GM10266 (cell line): Measurements from ENCODE around the gene PF4V1.

ENCODE experiments used
- DNase-seq: peaks from one replicate; pipeline ENCODE4 v3.0.0; 2012; ENCODE audit errors: extremely low spot score
- CTCF ChIP-seq: IDR thresholded peaks from 2 replicates; pipeline ENCODE4 v1.5.1; 2012; ENCODE audit warnings: mild to moderate bottlenecking, low read depth; ENCODE audit not compliant: control insufficient read depth, insufficient read depth; ENCODE audit errors: missing control alignments

PF4V1 gene

GRCh38 chr4:73821325-73821724 is 31.8 kb upstream of the PF4V1 start:
- DNase-seq = no peak

GRCh38 chr4:73822389-73822788 is 30.7 kb upstream of the PF4V1 start:
- no peak for DNase-seq
- TF ChIP-seq CTCF = no peak

More at GRCh38 chr4:73821325-73821724, 31.8 kb upstream of the PF4V1 start:
- TF ChIP-seq CTCF = no peak

GRCh38 chr4:73822812-73823504 is 30.1 kb upstream of the PF4V1 start:
- no peak for DNase-seq

GRCh38 chr4:73823760-73824159 is 29.3 kb upstream of the PF4V1 start:
- no peak for DNase-seq
- no peak for TF ChIP-seq CTCF

More at GRCh38 chr4:73822812-73823504, 30.1 kb upstream of the PF4V1 start:
- no peak for TF ChIP-seq CTCF

GRCh38 chr4:73828956-73829355 is 24.1 kb upstream of the PF4V1 start:
- TF ChIP-seq CTCF = no peak
- DNase-seq = no peak

- DNase-seq = no peak
- no peak for TF ChIP-seq CTCF
These were observed 21.5 kb upstream of the PF4V1 start for GRCh38 chr4:73831569-73831968.

- DNase-seq = no peak
- TF ChIP-seq CTCF = no peak
These were observed 20.4 kb upstream of the PF4V1 start for GRCh38 chr4:73832651-73833237.
